Astrocyte (in vitro differentiated cells and primary cell): Measurements from ENCODE around the gene C1orf116. TPM values are rescaled to one million over a fixed set of nuclear protein-coding genes. Genes with fewer than 3 reads are reported as not detected.

Source experiments
- DNase-seq: peaks from one replicate; pipeline ENCODE4 v3.0.0-alpha.2; 2010; ENCODE audit warnings: low read depth
- FAIRE-seq: peaks from 2 replicates; lab custom pipeline; 2011; peaks lifted over from hg19 to GRCh38; lab: Jason Lieb, UNC
- H2AFZ ChIP-seq: 2 replicates; pipeline ENCODE4 v1.6.0; 2012; ENCODE audit warnings: low read depth, low read length, inconsistent platforms
- H3K27ac ChIP-seq: 2 replicates; pipeline ENCODE4 v1.5.1; 2011; ENCODE audit warnings: low read depth, low read length, inconsistent platforms
- H3K27me3 ChIP-seq: 2 replicates; pipeline ENCODE4 v1.6.0; 2011; ENCODE audit warnings: low read length, inconsistent platforms; ENCODE audit not compliant: insufficient read depth
- H3K36me3 ChIP-seq: 2 replicates; pipeline ENCODE4 v1.5.1; 2011; ENCODE audit warnings: low read length, inconsistent platforms; ENCODE audit not compliant: insufficient read depth
- H3K4me1 ChIP-seq: 2 replicates; pipeline ENCODE4 v1.5.1; 2011; ENCODE audit warnings: low read length, inconsistent platforms; ENCODE audit not compliant: insufficient read depth
- H3K4me2 ChIP-seq: 2 replicates; pipeline ENCODE4 v1.6.0; 2012; ENCODE audit warnings: low read length, inconsistent platforms
- H3K4me3 ChIP-seq: 2 replicates; pipeline ENCODE4 v1.5.1; 2011; ENCODE audit warnings: low read depth, mild to moderate bottlenecking, low read length, inconsistent platforms; ENCODE audit not compliant: insufficient read depth
- H3K79me2 ChIP-seq: 2 replicates; pipeline ENCODE4 v1.6.0; 2012; ENCODE audit warnings: mild to moderate bottlenecking, low read length, inconsistent platforms; ENCODE audit not compliant: insufficient read depth
- H3K9ac ChIP-seq: 2 replicates; pipeline ENCODE4 v1.6.0; 2012; ENCODE audit warnings: mild to moderate bottlenecking, low read length, inconsistent platforms
- H3K9me3 ChIP-seq: 2 replicates; pipeline ENCODE4 v1.5.1; 2012; ENCODE audit warnings: low read depth, mild to moderate bottlenecking, low read length, inconsistent platforms; ENCODE audit not compliant: insufficient read depth
- H4K20me1 ChIP-seq: 2 replicates; pipeline ENCODE4 v1.6.0; 2012; ENCODE audit warnings: low read length, inconsistent platforms; ENCODE audit not compliant: insufficient read depth
- H3K27ac Mint-ChIP-seq: one replicate; pipeline ENCODE4 v1.8.0; 2021; ENCODE audit warnings: mild to moderate bottlenecking, mixed read lengths; ENCODE audit not compliant: unreplicated experiment
- H3K27me3 Mint-ChIP-seq: one replicate; pipeline ENCODE4 v1.8.0; 2021; ENCODE audit warnings: low read depth, mixed read lengths; ENCODE audit not compliant: unreplicated experiment
- H3K36me3 Mint-ChIP-seq: one replicate; pipeline ENCODE4 v1.8.0; 2021; ENCODE audit warnings: low read depth, mixed read lengths; ENCODE audit not compliant: unreplicated experiment
- H3K4me1 Mint-ChIP-seq: one replicate; pipeline ENCODE4 v1.8.0; 2021; ENCODE audit warnings: low read depth, mixed read lengths; ENCODE audit not compliant: unreplicated experiment
- H3K4me3 Mint-ChIP-seq: one replicate; pipeline ENCODE4 v1.8.0; 2021; ENCODE audit warnings: mild to moderate bottlenecking, moderate library complexity, mixed read lengths; ENCODE audit not compliant: unreplicated experiment
- H3K9me3 Mint-ChIP-seq: one replicate; pipeline ENCODE4 v1.8.0; 2021; ENCODE audit warnings: mild to moderate bottlenecking, mixed read lengths; ENCODE audit not compliant: unreplicated experiment
- CTCF ChIP-seq: IDR thresholded peaks from 2 replicates; pipeline ENCODE4 v1.5.1; 2011; ENCODE audit warnings: low read depth, mild to moderate bottlenecking, inconsistent platforms, low read length, moderate library complexity; ENCODE audit not compliant: insufficient read depth
- EZH2 ChIP-seq: IDR thresholded peaks from 2 replicates; pipeline ENCODE4 v1.6.1; 2012; ENCODE audit warnings: mild to moderate bottlenecking, low read length, inconsistent platforms; ENCODE audit not compliant: insufficient read depth
- total RNA-seq: library from RNA; stranded (reverse); gene quantifications from 2 replicates; pipeline ENCODE4 v1.2.1, GENCODE V29; 2021

C1orf116 gene
- total RNA-seq, 1 donor from 2014 or later = 0.86 TPM

DNA sequence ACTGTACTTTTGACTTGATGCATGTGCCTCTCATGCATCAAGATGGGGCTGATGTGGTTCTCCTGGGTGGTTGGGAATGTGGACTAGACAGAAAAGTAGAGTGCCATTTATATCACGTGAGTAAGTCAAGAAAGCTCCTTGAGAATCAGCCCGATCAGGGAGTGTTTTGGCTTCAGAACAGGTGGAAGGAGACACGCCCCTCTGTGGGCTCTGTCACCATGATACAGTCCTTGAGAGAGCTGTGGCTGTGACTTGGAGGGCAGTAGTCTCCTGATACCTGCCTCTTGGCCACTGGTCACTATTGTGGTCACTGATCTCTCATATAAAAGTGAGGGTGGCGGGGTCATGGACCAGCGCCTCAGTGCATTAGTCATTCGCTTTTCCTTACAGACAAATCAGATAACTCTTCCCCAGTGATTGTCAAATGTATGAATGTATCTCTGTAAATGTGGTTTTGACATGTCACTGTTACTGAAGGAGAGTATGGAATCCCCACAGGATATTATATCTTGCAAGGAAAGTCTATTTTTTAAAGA, 47.2 kb upstream of the C1orf116 start:
- Histone ChIP-seq H3K4me3 (no peak overlapping the region), H3K4me2 (no peak overlapping the region), H3K36me3 (no peaks in the 10 kb centered on the region), H2AFZ (no peak overlapping the region), H4K20me1 (no peaks in the 10 kb centered on the region), H3K9ac (no peak overlapping the region), H3K79me2 (no peaks in the 10 kb centered on the region), H3K4me1 (no peaks in the 10 kb centered on the region), H3K27me3 (peaks cover 5% of the 10 kb centered on the region), H3K9me3 (no peaks in the 10 kb centered on the region), H3K27ac (no peak overlapping the region)
- peaks cover 9% of the 10 kb centered on the region for H3K4me1 Mint-ChIP-seq
- no peak for FAIRE-seq
- H3K27ac Mint-ChIP-seq = no peak overlapping the region
- no peaks in the 10 kb centered on the region for H3K27me3 Mint-ChIP-seq
- TF ChIP-seq EZH2 = no peak
- TF ChIP-seq CTCF = no peak
- H3K36me3 Mint-ChIP-seq = no peaks in the 10 kb centered on the region
- no peak for DNase-seq
- H3K4me3 Mint-ChIP-seq = no peak overlapping the region
- H3K9me3 Mint-ChIP-seq = peaks cover 2% of the 10 kb centered on the region

DNA sequence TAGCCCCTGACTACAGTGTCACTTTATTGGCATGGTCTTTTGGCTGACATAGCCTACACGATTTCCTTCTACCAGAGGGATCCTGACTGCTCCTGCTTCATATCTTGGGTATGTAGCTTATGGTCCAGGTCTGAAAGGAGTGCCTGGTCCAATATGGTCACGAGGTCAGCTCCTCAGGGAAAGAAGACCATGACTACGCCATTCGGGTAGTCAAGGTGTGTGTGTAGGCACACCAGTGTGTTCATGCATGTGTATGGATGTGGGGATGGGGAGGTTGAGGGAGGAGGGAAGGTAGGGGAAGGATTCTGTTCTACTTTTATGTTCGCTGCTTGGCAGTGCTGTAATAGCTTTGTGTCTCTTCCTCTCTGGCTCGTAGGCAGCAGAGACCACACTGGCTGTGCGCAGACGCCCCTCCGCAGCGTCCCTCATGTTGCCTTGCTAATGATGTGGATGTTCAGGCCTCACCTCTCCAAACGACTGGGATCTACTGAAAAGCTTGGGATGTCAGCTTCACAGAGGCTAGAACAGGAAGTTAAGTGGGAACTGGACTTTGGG, 46.1 kb upstream of the C1orf116 start:
- Mint-ChIP-seq H3K27ac (no peak overlapping the region), H3K27me3 (no peaks in the 10 kb centered on the region)
- FAIRE-seq = no peak

More for the DNA sequence above, 46.1 kb upstream of the C1orf116 start:
- Histone ChIP-seq H3K4me3 (no peak overlapping the region), H2AFZ (no peak overlapping the region), H3K79me2 (no peaks in the 10 kb centered on the region), H3K27ac (no peak overlapping the region), H3K9ac (no peak overlapping the region), H3K27me3 (peaks cover 5% of the 10 kb centered on the region), H3K36me3 (no peaks in the 10 kb centered on the region), H4K20me1 (no peaks in the 10 kb centered on the region), H3K4me2 (no peak overlapping the region), H3K4me1 (no peaks in the 10 kb centered on the region), H3K9me3 (no peaks in the 10 kb centered on the region)
- TF ChIP-seq EZH2 (no peak), CTCF (no peak)
- Mint-ChIP-seq H3K4me1 (no peaks in the 10 kb centered on the region), H3K4me3 (no peak overlapping the region), H3K9me3 (peaks cover 2% of the 10 kb centered on the region), H3K36me3 (no peaks in the 10 kb centered on the region)
- DNase-seq = no peak
